Common myeloid progenitor, CD34-positive (primary cell): ENCODE data around the gene DMWD. TPM values are rescaled to one million over a fixed set of nuclear protein-coding genes. Genes with fewer than 3 reads are reported as not detected.
A peak's percentile ranks its signal among the peaks of the same experiment; 100 is the strongest.

Experiments used
- CTCF ChIA-PET: fragments of 350-600 bp; sonication (Branson Sonifier 250); formaldehyde crosslinking; loops from one replicate; lab custom pipeline; 2021; ENCODE audit warnings: antibody characterized with exemption; lab: Charles Lee
- POLR2A ChIA-PET: fragments of 350-600 bp; sonication (Branson Sonifier 250); formaldehyde crosslinking; loops from one replicate; lab custom pipeline; 2021; ENCODE audit warnings: antibody characterized with exemption; lab: Charles Lee
- DNase-seq, 3 donors: peaks; one replicate each; pipeline versions ENCODE4 v3.0.0 to v3.0.0-alpha.2; 2013
- H3K27ac ChIP-seq, 2 experiments: 1 replicate in 1 of 2; 2 replicates in 1 of 2; pipeline ENCODE4 v1.7.0; 2013; ENCODE audit warnings: inconsistent platforms in 2 of 2, low read length in 2 of 2, mild to moderate bottlenecking in 2 of 2, low read depth in 1 of 2, moderate library complexity in 1 of 2; ENCODE audit not compliant: severe bottlenecking in 2 of 2, insufficient read depth in 1 of 2, poor library complexity in 1 of 2
- H3K27me3 ChIP-seq, 5 experiments: replicated peaks in 2 of 5; 1 replicate in 3 of 5; 2 replicates in 2 of 5; pipeline versions ENCODE4 v1.6.1 to v1.7.0; 2013; ENCODE audit warnings: low read length in 4 of 5, mild to moderate bottlenecking in 2 of 5, moderate library complexity in 2 of 5, inconsistent platforms in 1 of 5; ENCODE audit not compliant: insufficient read depth in 5 of 5, control insufficient read depth in 4 of 5
- H3K36me3 ChIP-seq, 4 experiments: 1 replicate in 2 of 4; 2 replicates in 2 of 4; pipeline versions ENCODE4 v1.6.1 to v1.7.0; 2013; ENCODE audit warnings: low read length in 3 of 4, control low read depth in 1 of 4, mild to moderate bottlenecking in 1 of 4; ENCODE audit not compliant: control insufficient read depth in 4 of 4, insufficient read depth in 4 of 4
- H3K4me1 ChIP-seq, 4 experiments: 1 replicate in 3 of 4; 2 replicates in 1 of 4; pipeline versions ENCODE4 v1.6.1 to v1.7.1; 2013; ENCODE audit warnings: low read length in 3 of 4, mild to moderate bottlenecking in 3 of 4, control low read depth in 1 of 4, inconsistent platforms in 1 of 4, moderate library complexity in 1 of 4; ENCODE audit not compliant: control insufficient read depth in 4 of 4, insufficient read depth in 4 of 4; ENCODE audit errors: control extremely low read depth in 1 of 4
- H3K4me3 ChIP-seq, 7 experiments: 1 replicate in 4 of 7; 2 replicates in 3 of 7; pipeline versions ENCODE4 v1.5.1 to v1.7.0; 2013; ENCODE audit warnings: mild to moderate bottlenecking in 7 of 7, low read length in 6 of 7, moderate library complexity in 6 of 7, inconsistent platforms in 2 of 7, low read depth in 2 of 7, control low read depth in 1 of 7; ENCODE audit not compliant: insufficient read depth in 4 of 7, control insufficient read depth in 1 of 7; ENCODE audit errors: extremely low read depth in 1 of 7
- H3K9me3 ChIP-seq, 5 experiments: 1 replicate in 4 of 5; 2 replicates in 1 of 5; pipeline versions ENCODE4 v1.6.1 to v1.7.1; 2013; ENCODE audit warnings: low read length in 4 of 5, mild to moderate bottlenecking in 2 of 5, inconsistent platforms in 1 of 5, low read depth in 1 of 5, moderate library complexity in 1 of 5; ENCODE audit not compliant: control insufficient read depth in 4 of 5, insufficient read depth in 2 of 5; ENCODE audit errors: control extremely low read depth in 1 of 5
- WGBS: methylation state at CpG from one replicate; pipeline ENCODE4 v1.1.5; 2013; ENCODE audit not compliant: insufficient coverage; 5-methylcytosine and 5-hydroxymethylcytosine counted together
- polyA plus RNA-seq: library from polyadenylated mRNA; unstranded; fragments of 120-200 nt; gene quantifications from one replicate; pipeline ENCODE4 v1.2.1, GENCODE V29; 2013

The DMWD gene, protein sequence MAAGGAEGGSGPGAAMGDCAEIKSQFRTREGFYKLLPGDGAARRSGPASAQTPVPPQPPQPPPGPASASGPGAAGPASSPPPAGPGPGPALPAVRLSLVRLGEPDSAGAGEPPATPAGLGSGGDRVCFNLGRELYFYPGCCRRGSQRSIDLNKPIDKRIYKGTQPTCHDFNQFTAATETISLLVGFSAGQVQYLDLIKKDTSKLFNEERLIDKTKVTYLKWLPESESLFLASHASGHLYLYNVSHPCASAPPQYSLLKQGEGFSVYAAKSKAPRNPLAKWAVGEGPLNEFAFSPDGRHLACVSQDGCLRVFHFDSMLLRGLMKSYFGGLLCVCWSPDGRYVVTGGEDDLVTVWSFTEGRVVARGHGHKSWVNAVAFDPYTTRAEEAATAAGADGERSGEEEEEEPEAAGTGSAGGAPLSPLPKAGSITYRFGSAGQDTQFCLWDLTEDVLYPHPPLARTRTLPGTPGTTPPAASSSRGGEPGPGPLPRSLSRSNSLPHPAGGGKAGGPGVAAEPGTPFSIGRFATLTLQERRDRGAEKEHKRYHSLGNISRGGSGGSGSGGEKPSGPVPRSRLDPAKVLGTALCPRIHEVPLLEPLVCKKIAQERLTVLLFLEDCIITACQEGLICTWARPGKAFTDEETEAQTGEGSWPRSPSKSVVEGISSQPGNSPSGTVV
- 3.7 TPM for polyA plus RNA-seq

DNA sequence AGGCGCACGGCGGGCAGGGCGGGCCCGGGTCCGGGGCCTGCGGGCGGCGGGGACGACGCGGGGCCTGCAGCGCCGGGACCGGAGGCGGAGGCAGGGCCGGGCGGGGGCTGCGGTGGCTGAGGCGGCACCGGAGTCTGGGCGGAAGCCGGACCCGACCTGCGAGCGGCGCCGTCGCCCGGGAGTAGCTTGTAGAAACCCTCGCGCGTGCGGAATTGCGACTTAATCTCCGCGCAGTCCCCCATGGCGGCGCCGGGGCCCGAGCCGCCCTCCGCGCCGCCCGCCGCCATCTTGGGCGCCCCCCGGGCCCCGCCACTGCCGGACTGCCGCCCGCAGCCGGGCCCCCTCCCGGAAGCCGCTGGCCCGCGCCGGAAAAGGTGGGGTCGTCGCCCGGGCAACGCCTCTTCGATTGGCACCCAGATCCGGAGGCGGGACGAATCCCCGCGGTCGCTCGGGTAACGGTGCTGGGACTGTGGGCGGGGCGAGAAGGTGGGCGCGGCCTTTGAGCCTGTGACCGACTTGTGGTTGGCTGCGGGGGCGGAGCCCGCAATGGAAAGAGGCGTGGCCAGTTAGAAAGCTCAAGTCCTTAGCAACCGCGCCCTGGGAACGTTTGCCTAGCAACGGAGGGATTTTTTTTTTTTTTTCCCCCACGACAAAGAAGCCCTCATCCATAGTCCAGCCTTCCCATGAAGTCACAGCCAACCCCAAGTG, at the start of gene DMWD:
Gene DMWD, minus strand, starts transcription at position 376 of the 708 bp plus-strand sequence. Its CDS starts 89 bp downstream, at position 287.
- H3K9me3 ChIP-seq, result no peaks in the 10 kb centered on the region
- H3K4me3 ChIP-seq, result peak within 1 kb of the TSS; percentile 22 to 77 (median 54)
- peaks cover 0 to 3% (median 0%) of the 10 kb centered on the region in 4 experiments for H3K36me3 ChIP-seq
- CTCF ChIA-PET, result interaction anchor here (1.1 to 15.0 kb wide), 2 partner anchors 21 to 25 kb away, joined by 4 to 138 read pairs; partner anchors contain the start of gene SIX5
- H3K27me3 ChIP-seq, result peaks cover 0 to 65% (median 29%) of the 10 kb centered on the region in 5 experiments
- 1% methylated on average over 82 of the region's 86 CpGs for WGBS
- POLR2A ChIA-PET, result interaction anchor here (0.6 kb wide), 2 partner anchors 18 to 217 kb away, joined by 4 to 5 read pairs; no protein-coding TSS in a partner anchor
- DNase-seq, result peak; percentile 95 to 98 (median 96)
- H3K27ac ChIP-seq, result no peak within 1 kb of the TSS
- H3K4me1 ChIP-seq, result peaks cover 4 to 34% (median 30%) of the 10 kb centered on the region in 4 experiments

DNA sequence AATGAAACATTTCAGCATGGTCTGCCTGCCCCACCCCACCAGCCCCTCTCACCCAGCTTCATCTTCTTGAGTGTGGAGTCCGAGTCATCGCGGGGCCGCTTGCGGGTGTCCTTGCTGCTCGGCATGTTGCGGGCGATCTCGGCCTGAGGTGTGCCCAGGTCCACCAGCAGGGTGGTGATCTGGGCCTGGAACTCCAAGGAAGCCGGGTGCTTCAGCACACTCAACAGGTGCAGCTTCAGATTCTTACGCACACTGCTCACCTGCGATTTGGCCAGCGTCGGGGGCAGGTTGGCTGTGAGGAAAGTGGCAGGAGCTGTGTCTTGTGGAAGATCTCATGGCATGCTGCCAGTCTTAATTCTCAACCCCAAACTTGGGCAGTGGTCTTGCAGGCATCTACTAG, 49.6 kb upstream of the DMWD start:
- ChIA-PET POLR2A (no interaction called here), CTCF (interaction anchor here (1.3 kb wide), 1 partner anchor 17 kb away, joined by 3 read pairs; no protein-coding TSS in a partner anchor)
- Histone ChIP-seq H3K27me3 (no peaks in the 10 kb centered on the region), H3K4me3 (no peak overlapping the region), H3K4me1 (no peaks in the 10 kb centered on the region), H3K36me3 (peaks cover 24 to 84% (median 58%) of the 10 kb centered on the region in 4 experiments), H3K27ac (no peak overlapping the region), H3K9me3 (peaks cover 0 to 7% (median 0%) of the 10 kb centered on the region in 5 experiments)
- DNase-seq, result no peak
- WGBS, result 99% methylated on average over 13 of the region's 14 CpGs

DNA sequence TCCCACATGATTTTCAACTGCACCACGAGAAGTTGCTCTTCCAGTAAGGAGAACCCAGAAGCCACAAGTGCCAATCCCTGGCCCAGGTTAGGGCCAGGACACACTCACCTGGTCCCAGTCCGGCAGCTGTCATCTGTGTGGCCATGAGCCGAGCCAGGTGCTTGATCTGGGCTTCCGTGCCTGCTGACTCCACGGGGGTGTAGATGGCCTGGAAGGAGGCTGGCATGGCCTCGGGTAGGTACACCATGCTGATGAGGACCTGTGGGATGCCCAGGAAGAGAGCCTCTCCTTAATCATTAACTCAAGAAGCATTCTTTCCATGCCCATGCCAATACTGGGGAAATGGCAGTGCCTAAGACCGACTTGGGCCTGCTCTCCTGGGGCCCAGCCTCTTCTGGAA, 42.3 kb upstream of the DMWD start:
- Histone ChIP-seq H3K4me1 (no peaks in the 10 kb centered on the region), H3K9me3 (peaks cover 0 to 7% (median 0%) of the 10 kb centered on the region in 5 experiments), H3K36me3 (peaks cover 18 to 89% (median 63%) of the 10 kb centered on the region in 4 experiments), H3K4me3 (no peak overlapping the region), H3K27ac (no peak overlapping the region), H3K27me3 (no peaks in the 10 kb centered on the region)
- CTCF ChIA-PET, result interaction anchor here (1.0 kb wide), 1 partner anchor 8 kb away, joined by 3 read pairs; no protein-coding TSS in a partner anchor
- 86% methylated on average over 4 of the region's 7 CpGs for WGBS
- POLR2A ChIA-PET, result no interaction called here
- no peak for DNase-seq

DNA sequence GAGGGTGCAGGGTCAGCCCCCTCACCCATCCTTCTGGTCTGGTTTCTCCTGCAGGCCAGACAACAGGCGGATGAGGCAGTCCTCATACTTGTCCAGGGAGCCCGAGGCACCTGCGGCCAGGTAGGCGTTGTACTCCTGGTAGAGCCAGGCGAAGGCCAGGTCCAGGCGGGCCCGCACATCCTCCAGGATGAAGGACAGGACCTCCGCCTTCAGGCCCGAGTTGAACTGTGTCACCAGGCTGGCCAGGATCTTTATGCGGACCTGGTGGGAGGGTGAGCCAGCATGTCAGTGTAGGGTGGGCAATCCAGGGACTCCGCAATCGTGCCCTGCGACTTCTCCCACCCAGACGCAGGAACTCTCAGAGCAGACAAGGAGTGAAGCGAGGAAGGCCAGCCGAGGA, 36.3 kb upstream of the DMWD start:
- H3K9me3 ChIP-seq, result no peaks in the 10 kb centered on the region
- no peak overlapping the region for H3K27ac ChIP-seq
- CTCF ChIA-PET, result interaction anchor here (0.5 to 2.0 kb wide), 3 partner anchors 11 to 316 kb away, joined by 3 to 6 read pairs (median 4); no protein-coding TSS in a partner anchor
- no peaks in the 10 kb centered on the region for H3K4me1 ChIP-seq
- H3K36me3 ChIP-seq, result peaks cover 17 to 92% (median 66%) of the 10 kb centered on the region in 4 experiments
- H3K4me3 ChIP-seq, result no peak overlapping the region
- 91% methylated on average over 16 of the region's 16 CpGs for WGBS
- DNase-seq, result no peak
- POLR2A ChIA-PET, result no interaction called here
- H3K27me3 ChIP-seq, result no peaks in the 10 kb centered on the region

DNA sequence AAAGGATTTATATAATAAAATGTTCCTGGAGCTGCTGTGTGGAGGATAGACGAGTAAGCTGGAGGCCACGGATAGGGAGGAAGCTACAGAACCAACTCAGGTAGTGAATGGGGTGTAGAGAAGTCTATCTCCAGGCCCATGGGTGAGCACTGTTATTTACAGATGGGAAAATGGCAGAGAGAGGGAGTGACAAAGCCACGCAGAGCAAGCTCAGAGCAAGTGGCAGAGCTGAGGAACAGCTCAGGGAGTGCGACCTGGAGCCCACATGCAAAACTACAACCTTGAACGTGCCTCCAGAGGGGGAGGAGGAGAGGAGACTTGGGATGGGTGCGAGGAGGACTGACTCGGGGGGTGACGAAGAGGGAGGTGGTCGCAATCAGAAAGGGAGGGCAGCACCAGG, 35.9 kb upstream of the DMWD start:
- H3K27ac ChIP-seq, result no peak overlapping the region

DNA sequence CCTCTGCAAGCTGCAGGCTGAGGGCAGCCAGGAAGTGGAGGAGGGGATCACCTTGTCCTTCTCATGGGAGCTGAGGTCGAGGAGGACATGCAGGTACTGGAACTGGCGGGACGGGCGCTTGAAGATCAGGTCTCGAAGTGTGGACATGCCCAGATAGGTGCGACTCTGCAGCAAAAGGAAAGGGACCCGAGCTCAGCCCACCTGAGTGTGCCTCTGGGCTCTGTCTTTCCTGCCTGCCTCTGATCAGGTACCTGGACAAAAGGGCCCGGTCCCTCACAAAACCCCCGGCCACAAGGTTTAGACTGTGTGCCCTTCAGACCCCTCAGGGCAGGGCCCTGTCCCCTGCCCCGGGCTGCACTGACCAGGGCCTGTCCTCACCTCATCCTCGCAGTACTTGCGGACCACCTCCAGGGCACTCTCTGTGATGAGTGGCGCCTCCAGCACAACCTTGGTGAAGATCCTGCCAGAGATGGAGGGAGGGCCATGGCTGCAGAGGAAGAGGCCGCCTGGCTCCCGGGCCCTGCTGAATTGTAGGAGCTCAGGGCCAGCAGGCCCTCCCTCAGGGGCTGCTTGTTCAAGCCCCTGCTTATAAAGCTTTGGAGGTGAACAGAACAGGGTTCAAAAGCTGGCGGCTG, 34.9 kb upstream of the DMWD start:
- 98% methylated on average over 14 of the region's 16 CpGs for WGBS
- Histone ChIP-seq H3K9me3 (no peaks in the 10 kb centered on the region), H3K27me3 (no peaks in the 10 kb centered on the region), H3K4me1 (no peaks in the 10 kb centered on the region), H3K36me3 (peaks cover 22 to 97% (median 73%) of the 10 kb centered on the region in 4 experiments), H3K4me3 (no peak overlapping the region), H3K27ac (no peak overlapping the region)
- CTCF ChIA-PET, result interaction anchor here (0.8 to 1.5 kb wide), 3 partner anchors 8 to 37 kb away, joined by 3 to 4 read pairs (median 3); partner anchors contain the start of gene FOXA3
- no peak for DNase-seq
- POLR2A ChIA-PET, result no interaction called here

More for the DNA sequence above, 35.9 kb upstream of the DMWD start:
- DNase-seq, result no peak
- WGBS, result 94% methylated on average over 6 of the region's 9 CpGs
- ChIA-PET CTCF (interaction anchor here (0.5 to 1.1 kb wide), 2 partner anchors 11 to 315 kb away, joined by 3 to 4 read pairs; no protein-coding TSS in a partner anchor), POLR2A (no interaction called here)
- Histone ChIP-seq H3K4me1 (no peaks in the 10 kb centered on the region), H3K27me3 (no peaks in the 10 kb centered on the region), H3K4me3 (no peak overlapping the region), H3K9me3 (no peaks in the 10 kb centered on the region), H3K36me3 (peaks cover 17 to 95% (median 67%) of the 10 kb centered on the region in 4 experiments)
